Erythroblast (primary cell): ENCODE data around the gene CD79A.

ENCODE experiments used
- DNase-seq, 2 experiments: peaks; one replicate each; lab custom pipeline; 2025; lab: John Stamatoyannopoulos, UW
- GATA1 ChIP-seq: IDR thresholded peaks from 2 replicates; pipeline ENCODE4 v1.6.1; 2011; ENCODE audit warnings: low read depth, mild to moderate bottlenecking, control low read depth, low read length, moderate library complexity
- POLR2A ChIP-seq: IDR thresholded peaks from 2 replicates; pipeline ENCODE4 v1.6.1; 2011; ENCODE audit warnings: mild to moderate bottlenecking, low read length

CD79A gene

DNA sequence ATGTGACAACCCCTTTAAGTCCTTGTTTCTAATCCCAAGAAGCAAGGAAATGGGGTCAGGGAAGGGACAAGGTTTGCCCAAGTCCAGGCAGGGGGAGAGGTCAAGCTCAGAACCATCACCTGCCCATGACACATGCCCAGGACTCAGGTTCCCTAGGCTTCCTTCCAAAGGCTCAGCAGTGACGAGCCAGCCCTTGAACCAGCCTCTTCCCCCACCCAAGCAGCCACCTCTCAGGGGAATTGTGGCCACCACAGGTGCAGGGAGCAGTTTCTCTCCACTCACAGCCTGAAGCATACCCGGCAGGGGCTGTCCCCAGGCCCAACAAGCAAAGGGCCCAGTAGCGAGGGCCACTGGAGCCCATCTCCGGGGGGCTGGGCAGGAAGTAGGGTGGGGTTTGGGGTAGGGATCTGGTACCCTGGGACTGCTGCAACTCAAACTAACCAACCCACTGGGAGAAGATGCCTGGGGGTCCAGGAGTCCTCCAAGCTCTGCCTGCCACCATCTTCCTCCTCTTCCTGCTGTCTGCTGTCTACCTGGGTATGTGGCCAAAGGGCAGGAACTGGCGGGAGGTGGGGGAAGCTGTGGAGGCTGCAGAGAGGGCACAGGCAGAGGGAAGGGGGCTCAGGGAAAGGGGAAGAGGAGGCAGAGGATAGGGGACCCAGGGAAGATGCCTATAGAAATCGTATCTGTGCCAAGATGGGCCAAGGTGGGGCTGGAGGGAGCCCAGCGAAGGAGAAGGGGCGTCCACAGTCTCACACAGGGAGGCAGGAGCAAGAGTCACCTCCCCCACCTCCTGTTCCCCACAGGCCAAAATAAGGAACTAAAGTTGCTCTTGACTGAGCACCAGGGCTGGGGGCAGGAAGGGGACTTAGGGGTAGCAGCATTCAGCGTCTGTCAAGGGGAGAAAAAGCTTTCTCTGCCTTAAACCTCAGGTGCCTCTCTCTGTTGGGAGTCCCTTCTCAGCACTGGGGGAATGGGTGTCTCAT is at the start of gene CD79A:
Gene CD79A, plus strand, starts transcription at position 433 of the 986 bp plus-strand sequence. Its CDS starts 26 bp downstream, at position 459.
- DNase-seq, result no peak

DNA sequence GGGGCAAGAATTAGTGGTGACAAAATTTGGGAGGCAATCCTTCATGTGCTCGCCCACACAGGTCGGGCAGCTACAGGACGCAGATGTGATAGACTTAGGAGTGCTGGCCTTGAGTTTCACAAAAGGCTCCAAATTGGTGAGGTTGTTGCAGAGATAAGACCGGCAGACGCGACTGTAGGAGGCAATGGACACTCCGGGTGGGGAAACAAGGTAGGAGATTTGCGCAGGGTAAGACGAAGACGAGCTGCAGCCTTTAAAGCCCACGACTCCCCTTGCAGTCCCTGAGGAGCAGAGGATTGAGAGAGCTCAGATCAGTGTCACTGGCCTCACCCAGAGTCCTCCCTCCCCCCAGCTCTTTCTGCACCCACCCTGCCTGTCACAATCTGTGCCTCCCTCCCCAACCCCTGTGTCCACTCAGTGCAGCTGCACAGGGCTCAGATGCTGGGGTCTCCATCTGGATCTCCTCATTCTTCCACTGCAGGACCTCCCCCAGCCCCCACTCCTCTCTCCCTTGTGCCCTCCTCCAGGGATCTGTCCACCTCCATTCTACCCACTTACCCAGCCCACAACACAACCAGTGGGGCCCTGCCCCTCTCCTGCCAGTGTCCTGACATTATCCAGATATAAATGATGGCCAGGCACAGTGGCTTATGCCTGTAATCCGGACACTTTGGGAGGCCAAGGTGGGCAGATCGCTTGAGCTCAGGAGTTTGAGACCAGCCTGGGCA is 38.9 kb upstream of the CD79A start:
- TF ChIP-seq POLR2A (no peak), GATA1 (no peak)
- DNase-seq, result no peak

More for the DNA sequence above, at the start of gene CD79A:
- TF ChIP-seq POLR2A, result no peak

DNA sequence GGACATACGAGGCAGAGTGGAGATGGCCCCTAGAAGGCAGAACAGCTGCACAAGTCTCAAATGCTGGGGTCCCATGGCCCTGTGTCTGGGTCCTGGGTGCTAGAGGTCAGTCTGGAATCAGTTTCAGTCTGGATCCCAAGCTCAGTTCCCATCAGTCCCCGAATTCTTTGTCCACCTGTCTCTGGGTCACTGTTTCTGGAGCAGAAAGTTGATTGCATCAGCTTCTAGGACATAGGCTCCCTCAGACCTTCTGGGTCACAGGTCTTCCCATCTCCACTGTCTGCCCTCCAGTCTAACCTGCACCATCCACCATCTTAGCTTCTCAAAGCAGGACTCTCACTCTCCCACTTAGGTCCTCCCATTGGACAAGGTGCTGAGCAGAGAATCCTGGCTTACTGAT is 37.9 kb upstream of the CD79A start:
- DNase-seq, result no peak
- TF ChIP-seq POLR2A (no peak), GATA1 (no peak)

DNA sequence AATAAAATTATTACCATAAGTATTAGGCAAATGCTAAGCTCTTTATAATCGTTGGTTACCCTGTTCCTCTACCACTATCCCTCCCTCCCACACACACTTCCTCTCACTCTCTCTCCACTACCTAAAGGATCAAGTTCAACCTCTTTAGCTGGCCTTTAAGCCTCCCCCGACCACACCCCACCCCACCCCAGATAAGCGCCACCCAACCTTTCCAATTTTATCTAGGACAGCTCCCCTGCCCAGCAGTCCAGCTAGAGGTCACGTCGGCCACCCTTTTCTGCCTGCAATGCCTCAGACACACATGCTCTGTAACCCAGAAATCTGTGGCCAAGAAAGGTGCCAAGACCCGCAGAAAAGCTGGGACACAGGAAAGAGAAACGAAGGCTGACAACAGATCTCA is 33.7 kb upstream of the CD79A start:
- DNase-seq, result no peak
- no peak for TF ChIP-seq POLR2A
- TF ChIP-seq GATA1, result no peak

DNA sequence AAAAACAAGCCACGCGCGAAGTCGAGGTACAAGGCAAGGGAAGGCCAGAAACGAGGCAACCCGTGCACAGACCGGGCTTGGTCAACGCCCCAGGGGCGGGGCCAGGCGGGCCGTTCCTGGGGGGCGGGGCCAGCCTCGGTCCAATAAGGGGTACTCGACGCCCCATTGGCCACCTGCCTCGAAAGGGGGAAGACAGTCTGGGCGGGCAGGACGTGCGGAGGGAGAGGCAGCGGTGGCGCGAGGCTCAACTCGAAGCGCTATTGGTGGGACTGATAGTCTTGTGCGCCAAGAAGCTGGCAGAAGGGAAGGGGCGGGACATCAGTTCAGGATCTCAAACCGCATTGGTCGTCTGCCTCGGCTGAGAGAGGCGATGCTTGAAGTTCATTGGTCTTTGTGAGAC is 32.5 kb upstream of the CD79A start, which contains the start of gene LYPD4:
Gene LYPD4, minus strand, starts transcription at position 83 of the 400 bp plus-strand sequence. CDS start 5,398 bp downstream, outside the sequence.
- TF ChIP-seq POLR2A, result no peak
- no peak for TF ChIP-seq GATA1
- DNase-seq, result peak; percentile 23 to 39

DNA sequence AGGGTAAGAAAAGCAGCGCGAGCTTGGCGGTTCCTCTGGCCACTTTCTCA is 32.3 kb upstream of the CD79A start, which contains the start of gene DMRTC2:
Gene DMRTC2, plus strand, starts transcription at position 42 of the 50 bp plus-strand sequence. CDS start 2,387 bp downstream, outside the sequence.
- TF ChIP-seq GATA1 (no peak), POLR2A (no peak)
- no peak for DNase-seq

DNA sequence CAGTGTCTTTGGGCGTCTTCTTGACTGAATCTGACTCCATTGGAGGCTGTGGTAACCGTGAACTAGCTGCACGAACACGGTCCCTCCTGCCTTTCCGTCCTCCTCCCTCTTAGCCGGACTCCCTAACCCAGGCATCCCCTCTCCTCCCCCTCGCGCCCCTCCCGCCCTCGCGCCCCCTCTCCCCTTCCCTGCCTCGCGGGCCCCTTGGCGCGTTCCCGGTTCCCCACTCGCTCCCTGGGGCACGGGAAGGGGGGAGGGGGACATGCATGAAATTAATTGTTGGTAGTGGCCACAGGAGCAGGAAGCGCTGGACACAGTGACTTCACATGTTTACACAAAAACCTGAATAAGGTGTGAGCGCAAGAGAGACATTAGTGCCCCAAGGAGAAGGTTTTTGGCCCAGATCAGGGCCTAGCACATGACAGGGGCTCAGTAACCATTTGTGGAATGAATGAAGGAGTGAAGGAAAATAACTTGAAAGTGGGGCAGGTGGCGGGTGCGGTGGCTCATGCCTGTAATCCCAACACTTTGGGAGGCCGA is 32.0 kb upstream of the CD79A start:
- no peak for DNase-seq
- TF ChIP-seq POLR2A (no peak), GATA1 (no peak)

DNA sequence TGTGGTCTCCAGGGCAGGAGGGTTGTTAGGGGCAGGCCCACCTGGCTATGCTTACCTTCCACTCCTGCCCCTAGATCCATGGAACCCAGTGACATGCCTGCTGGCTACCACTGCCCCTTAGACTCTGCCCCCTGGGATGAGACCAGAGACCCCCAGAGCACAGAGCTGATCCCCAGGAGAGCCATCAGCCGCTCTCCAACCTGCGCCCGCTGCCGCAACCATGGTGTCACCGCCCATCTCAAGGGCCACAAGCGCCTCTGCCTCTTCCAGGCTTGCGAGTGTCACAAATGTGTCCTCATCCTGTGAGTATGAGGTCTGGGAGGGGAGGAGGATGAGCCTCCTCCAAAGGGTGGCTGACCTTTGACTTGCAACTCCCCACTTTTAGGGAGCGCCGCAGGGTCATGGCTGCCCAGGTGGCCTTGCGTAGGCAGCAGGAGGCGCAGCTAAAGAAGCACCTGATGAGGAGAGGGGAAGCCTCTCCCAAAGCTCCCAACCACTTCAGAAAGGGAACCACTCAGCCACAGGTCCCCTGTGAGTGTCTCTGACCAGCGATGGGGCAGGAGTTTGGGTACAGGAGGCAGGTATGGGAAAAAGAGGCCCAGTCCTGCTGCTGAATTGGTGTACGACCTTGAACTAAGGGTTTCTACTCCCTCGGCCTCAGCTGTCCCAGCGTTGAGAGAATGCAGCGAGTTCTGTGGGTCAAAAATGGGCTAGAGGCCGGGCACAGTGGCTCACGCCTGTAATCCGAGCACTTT is 29.6 kb upstream of the CD79A start:
- TF ChIP-seq GATA1 (no peak), POLR2A (no peak)
- DNase-seq, result no peak

DNA sequence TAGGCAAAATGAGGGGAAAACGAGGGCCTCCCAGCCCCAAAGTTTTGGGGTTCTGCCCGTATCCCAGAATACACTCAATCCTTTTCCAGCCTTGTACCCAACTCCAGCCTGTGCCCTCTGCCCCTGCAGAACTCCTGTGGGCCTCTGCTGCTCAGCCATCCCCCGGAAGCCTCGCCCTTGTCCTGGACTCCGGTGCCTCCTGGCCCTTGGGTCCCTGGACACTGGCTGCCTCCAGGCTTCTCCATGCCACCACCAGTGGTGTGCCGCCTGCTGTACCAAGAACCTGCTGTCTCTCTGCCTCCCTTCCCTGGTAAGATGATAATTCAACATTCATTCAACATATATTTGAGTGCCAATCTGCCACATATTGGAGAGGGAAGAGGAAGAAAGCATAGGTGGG is 28.4 kb upstream of the CD79A start:
- DNase-seq, result no peak
- TF ChIP-seq POLR2A (no peak), GATA1 (no peak)

DNA sequence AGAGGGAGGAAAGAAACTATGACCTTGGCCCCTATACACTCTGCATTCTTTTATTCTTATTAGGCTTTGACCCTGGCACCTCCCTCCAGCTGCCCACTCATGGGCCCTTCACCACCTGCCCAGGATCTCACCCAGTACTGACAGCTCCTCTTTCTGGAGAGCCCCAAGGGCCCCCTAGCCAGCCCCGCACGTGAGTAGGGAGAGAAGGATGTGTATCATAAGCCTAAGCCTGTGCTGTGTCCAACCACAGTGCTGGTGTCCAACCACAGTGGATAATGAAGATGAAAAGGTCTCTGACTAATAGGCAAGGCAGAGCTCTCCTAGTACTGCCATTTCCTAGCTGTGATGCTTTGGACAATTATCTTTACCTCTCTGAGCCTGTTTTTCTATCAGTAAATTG is 28.0 kb upstream of the CD79A start:
- TF ChIP-seq GATA1 (no peak), POLR2A (no peak)
- DNase-seq, result no peak

DNA sequence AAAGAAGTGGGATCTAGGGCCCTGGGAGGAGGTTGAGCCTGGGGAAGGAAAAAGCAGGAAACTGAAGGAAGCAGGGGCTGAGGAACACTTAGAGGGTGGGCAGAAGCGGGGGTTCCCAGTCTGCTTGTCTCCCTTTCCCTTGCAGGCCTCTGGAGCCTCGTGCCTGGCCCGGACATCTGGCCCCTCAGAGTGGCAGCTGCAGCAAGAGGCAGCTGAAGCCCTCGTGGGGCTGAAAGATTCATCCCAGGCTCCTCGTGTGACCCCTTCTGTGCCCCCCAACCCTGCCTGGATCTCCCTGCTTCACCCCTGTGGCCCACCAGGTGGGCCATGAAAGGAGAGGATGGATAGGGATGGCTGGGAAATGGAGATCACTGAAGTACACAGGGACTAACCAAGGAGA is 26.7 kb upstream of the CD79A start:
- no peak for DNase-seq
- no peak for TF ChIP-seq POLR2A
- TF ChIP-seq GATA1, result no peak

DNA sequence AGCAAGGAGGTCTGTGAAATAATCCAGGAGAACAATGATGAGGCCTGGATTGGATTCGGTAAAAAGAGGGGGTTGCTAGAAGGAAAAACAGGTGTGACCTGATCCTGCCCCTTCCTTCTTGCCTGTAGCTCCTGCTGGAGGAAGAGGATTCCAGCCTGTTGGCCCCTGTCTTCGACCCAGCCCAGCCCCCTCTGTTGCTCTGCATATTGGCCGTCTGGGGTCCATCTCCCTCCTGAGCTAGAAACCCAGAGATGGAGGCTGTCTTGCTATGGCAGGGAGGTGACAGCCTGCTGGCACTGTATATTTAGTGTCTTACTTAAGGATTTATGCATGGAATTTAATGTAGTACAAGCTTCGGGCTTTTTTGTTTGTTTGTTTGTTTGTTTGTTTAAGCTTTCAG is 25.6 kb upstream of the CD79A start:
- TF ChIP-seq POLR2A, result no peak
- no peak for TF ChIP-seq GATA1

DNA sequence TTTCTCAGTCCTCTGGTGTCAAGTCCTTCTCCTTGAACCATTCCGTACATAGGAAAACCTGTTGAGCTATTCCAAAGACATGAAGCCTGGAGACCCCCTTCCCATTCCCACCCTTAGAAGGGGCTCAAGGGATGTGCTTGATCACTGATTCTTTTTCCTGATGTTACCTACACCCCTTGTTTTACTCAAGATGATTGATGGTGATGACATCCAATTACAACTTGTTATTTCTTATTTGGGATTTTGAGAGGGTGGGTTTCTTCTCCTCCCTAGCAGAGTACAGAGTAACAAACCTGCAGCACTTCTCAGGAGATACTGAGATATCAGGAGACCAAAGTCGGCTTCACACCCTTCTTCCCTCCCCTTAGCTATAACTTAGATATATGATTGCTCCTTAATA is 23.7 kb upstream of the CD79A start:
- TF ChIP-seq GATA1 (no peak), POLR2A (no peak)

More for the DNA sequence above, 25.6 kb upstream of the CD79A start:
- DNase-seq, result no peak

More for the DNA sequence above, 23.7 kb upstream of the CD79A start:
- no peak for DNase-seq
